B cell (primary cell): ENCODE measurements around the gene PIM3. TPM values are rescaled to one million over a fixed set of nuclear protein-coding genes. Genes with fewer than 3 reads are reported as not detected.

Experiments used
- ATAC-seq: fragments of 200-7000 bp; cut with Tn5 transposase; one replicate; pipeline ENCODE4 v1.10.0; 2021; ENCODE audit warnings: low read depth, mild to moderate bottlenecking, moderate number of reproducible peaks, moderate library complexity
- CTCF ChIA-PET: fragments of 350-600 bp; sonication (Branson Sonifier 250); formaldehyde crosslinking; loops from one replicate; lab custom pipeline; 2021; ENCODE audit warnings: antibody characterized with exemption, inconsistent platforms; lab: Charles Lee
- POLR2A ChIA-PET: fragments of 350-600 bp; sonication (Branson Sonifier 250); formaldehyde crosslinking; loops from one replicate; lab custom pipeline; 2021; ENCODE audit warnings: antibody characterized with exemption; lab: Charles Lee
- DNase-seq: peaks from one replicate; pipeline ENCODE4 v3.0.0; 2013
- H2AFZ ChIP-seq: 2 replicates; pipeline ENCODE4 v1.6.1; 2012; ENCODE audit warnings: mild to moderate bottlenecking, low read depth, low read length; ENCODE audit not compliant: insufficient read depth, poor library complexity, severe bottlenecking
- H3K27ac ChIP-seq, 2 donors: 1 replicate in 1 of 2; 2 replicates in 1 of 2; pipeline ENCODE4 v1.5.1; 2012 to 2013; ENCODE audit warnings: low read length in 2 of 2, mild to moderate bottlenecking in 2 of 2, moderate library complexity in 1 of 2
- H3K27me3 ChIP-seq, 4 experiments: fragments of 200-600 bp in 1 of 4; sonication (generic) in 1 of 4; replicated peaks in 1 of 4; 1 replicate in 2 of 4; 2 replicates in 2 of 4; pipeline versions ENCODE4 v1.6.1 to v1.7.0; 2013 to 2016; ENCODE audit warnings: low read length in 3 of 4, mild to moderate bottlenecking in 2 of 4, mixed read lengths in 1 of 4, moderate library complexity in 1 of 4; ENCODE audit not compliant: insufficient read depth in 4 of 4, control insufficient read depth in 3 of 4; ENCODE audit errors: control extremely low read depth in 1 of 4
- H3K36me3 ChIP-seq, 2 experiments: replicated peaks in 1 of 2; 1 replicate in 1 of 2; 2 replicates in 1 of 2; pipeline versions ENCODE4 v1.6.1 to v1.7.1; 2013; ENCODE audit warnings: low read length in 1 of 2; ENCODE audit not compliant: insufficient read depth in 2 of 2, control insufficient read depth in 1 of 2; ENCODE audit errors: control extremely low read depth in 1 of 2, extremely low read depth in 1 of 2
- H3K4me1 ChIP-seq, 2 donors: fragments of 200-600 bp in 1 of 2; sonication (generic) in 1 of 2; 1 replicate in 1 of 2; 2 replicates in 1 of 2; pipeline versions ENCODE4 v1.5.1 to v1.6.1; 2013 to 2017; ENCODE audit warnings: low read length in 2 of 2; ENCODE audit not compliant: control insufficient read depth in 2 of 2, insufficient read depth in 2 of 2
- H3K4me2 ChIP-seq: replicated peaks from 2 replicates; pipeline ENCODE3; 2012; ENCODE audit warnings: mild to moderate bottlenecking, low read depth, low read length; ENCODE audit not compliant: poor library complexity, severe bottlenecking
- H3K4me3 ChIP-seq, 5 experiments: fragments of 200-600 bp in 1 of 5; sonication (generic) in 1 of 5; 1 replicate in 3 of 5; 2 replicates in 2 of 5; pipeline versions ENCODE4 v1.5.1 to v1.7.0; 2011 to 2016; ENCODE audit warnings: low read length in 4 of 5, mild to moderate bottlenecking in 4 of 5, low read depth in 2 of 5, control low read depth in 1 of 5, moderate library complexity in 1 of 5; ENCODE audit not compliant: insufficient read depth in 1 of 5; ENCODE audit errors: control extremely low read depth in 1 of 5, extremely low read depth in 1 of 5
- H3K79me2 ChIP-seq: fragments of 200-600 bp; sonication (generic); one replicate; pipeline ENCODE4 v1.6.0; 2016; ENCODE audit warnings: low read length; ENCODE audit not compliant: control insufficient read depth, insufficient read depth
- H3K9ac ChIP-seq: fragments of 200-600 bp; sonication (generic); 2 replicates; pipeline ENCODE4 v1.6.1; 2017; ENCODE audit warnings: mild to moderate bottlenecking, low read length, moderate library complexity
- H3K9me3 ChIP-seq, 3 donors: one replicate each; pipeline versions ENCODE4 v1.6.1 to v1.7.1; 2013; ENCODE audit warnings: low read length in 2 of 3; ENCODE audit not compliant: control insufficient read depth in 2 of 3, insufficient read depth in 1 of 3; ENCODE audit errors: control extremely low read depth in 1 of 3
- H4K20me1 ChIP-seq: 2 replicates; pipeline ENCODE4 v1.6.0; 2012; ENCODE audit warnings: mild to moderate bottlenecking, low read length; ENCODE audit not compliant: insufficient read depth, control insufficient read depth, poor library complexity, severe bottlenecking
- H3K27ac Mint-ChIP-seq: one replicate; pipeline ENCODE4 v1.8.0; 2021; ENCODE audit warnings: mixed read lengths
- H3K27me3 Mint-ChIP-seq: one replicate; pipeline ENCODE4 v1.8.0; 2021; ENCODE audit warnings: mixed read lengths
- H3K4me1 Mint-ChIP-seq: one replicate; pipeline ENCODE4 v1.8.0; 2021; ENCODE audit warnings: mixed read lengths
- H3K4me3 Mint-ChIP-seq: one replicate; pipeline ENCODE4 v1.8.0; 2021; ENCODE audit warnings: mixed read lengths
- H3K9me3 Mint-ChIP-seq: one replicate; pipeline ENCODE4 v1.8.0; 2022; ENCODE audit warnings: mixed read lengths; ENCODE audit not compliant: insufficient read depth
- CTCF ChIP-seq: fragments of 200-600 bp; IDR thresholded peaks from one replicate; pipeline ENCODE4 v1.8.0; 2022; ENCODE audit warnings: antibody characterized with exemption, mild to moderate bottlenecking
- EZH2 ChIP-seq: IDR thresholded peaks from 2 replicates; pipeline ENCODE4 v1.6.1; 2012; ENCODE audit warnings: borderline replicate concordance, low read depth, mild to moderate bottlenecking, moderate library complexity, low read length; ENCODE audit not compliant: insufficient read depth, poor library complexity, severe bottlenecking
- WGBS: methylation state at CpG from one replicate; pipeline ENCODE4 v1.1.5; 2013; ENCODE audit warnings: missing lambda C conversion rate; ENCODE audit not compliant: insufficient coverage; 5-methylcytosine and 5-hydroxymethylcytosine counted together
- intact Hi-C: fragments of 100-400 bp; cut with micrococcal nuclease; formaldehyde crosslinking; loops from one replicate; pipeline ENCODE4 v1.10.0; 2022
- polyA plus RNA-seq: library from polyadenylated mRNA; depleted of rRNA; stranded (reverse); fragments of >200 nt; gene quantifications from 2 replicates; pipeline ENCODE4 v1.2.3, GENCODE V29; 2012
- total RNA-seq, 2 donors: library from RNA; stranded (reverse); fragments of 120-200 nt in 1 of 2; gene quantifications; 1 replicate in 1 of 2; 2 replicates in 1 of 2; pipeline versions ENCODE4 v1.2.3 to v1.2.4, GENCODE V29; 2013 to 2022

The PIM3 gene
- total and polyA plus RNA-seq, 2 donors (not counting 1 experiment from before 2014, with no cell fraction given), result 74.6 to 128 TPM

GRCh38 chr22:49936973-49937757, 23.4 kb upstream of the PIM3 start:
- Histone ChIP-seq H2AFZ (no peak overlapping the region), H4K20me1 (no peaks in the 10 kb centered on the region), H3K4me3 (peak overlapping the region in 1 of 5 experiments; percentile 45), H3K9me3 (peaks cover 0 to 11% (median 0%) of the 10 kb centered on the region in 3 donors), H3K4me2 (peak overlapping the region; percentile 86), H3K36me3 (no peaks in the 10 kb centered on the region), H3K79me2 (peaks cover 19% of the 10 kb centered on the region), H3K27me3 (no peaks in the 10 kb centered on the region), H3K4me1 (peaks cover 34 to 44% of the 10 kb centered on the region in 2 donors), H3K9ac (peak overlapping the region; percentile 58), H3K27ac (peak overlapping the region; percentile 91 to 92)
- ChIA-PET CTCF (interaction anchor here (1.0 to 2.6 kb wide), 7 partner anchors 22 to 253 kb away, joined by 3 to 17 read pairs (median 5); partner anchors contain the start of gene PIM3), POLR2A (interaction anchor here (0.6 to 3.0 kb wide), 12 partner anchors 10 to 254 kb away, joined by 3 to 94 read pairs (median 8); partner anchors contain the start of gene PIM3)
- peaks cover 22% of the 10 kb centered on the region for H3K4me1 Mint-ChIP-seq
- DNase-seq, result peak; percentile 42
- intact Hi-C loops, result loop anchor here (1.0 to 10.0 kb wide), 3 partner anchors 14 to 538 kb away; partner anchors contain the start of genes PIM3 and SBF1
- no peaks in the 10 kb centered on the region for H3K9me3 Mint-ChIP-seq
- ATAC-seq, result no peak
- H3K4me3 Mint-ChIP-seq, result peak overlapping the region; percentile 66
- H3K27me3 Mint-ChIP-seq, result no peaks in the 10 kb centered on the region
- H3K27ac Mint-ChIP-seq, result peak overlapping the region; percentile 83
- TF ChIP-seq EZH2 (no peak), CTCF (no peak)
- 28% methylated on average over 21 of the region's 21 CpGs for WGBS
